GM18499 (cell line): Measurements from ENCODE around the gene CCDC137.

ENCODE experiments used
- ATAC-seq: cut with Tn5 transposase; IDR thresholded peaks from one replicate; pipeline ENCODE4 v1.9.1; 2021; ENCODE audit warnings: moderate number of reproducible peaks; ENCODE audit not compliant: insufficient read depth, unreplicated experiment

The CCDC137 gene

GRCh38 chr17:81697261-81698044 lies 30.9 kb downstream of the CCDC137 start:
- no peak for ATAC-seq

DNA sequence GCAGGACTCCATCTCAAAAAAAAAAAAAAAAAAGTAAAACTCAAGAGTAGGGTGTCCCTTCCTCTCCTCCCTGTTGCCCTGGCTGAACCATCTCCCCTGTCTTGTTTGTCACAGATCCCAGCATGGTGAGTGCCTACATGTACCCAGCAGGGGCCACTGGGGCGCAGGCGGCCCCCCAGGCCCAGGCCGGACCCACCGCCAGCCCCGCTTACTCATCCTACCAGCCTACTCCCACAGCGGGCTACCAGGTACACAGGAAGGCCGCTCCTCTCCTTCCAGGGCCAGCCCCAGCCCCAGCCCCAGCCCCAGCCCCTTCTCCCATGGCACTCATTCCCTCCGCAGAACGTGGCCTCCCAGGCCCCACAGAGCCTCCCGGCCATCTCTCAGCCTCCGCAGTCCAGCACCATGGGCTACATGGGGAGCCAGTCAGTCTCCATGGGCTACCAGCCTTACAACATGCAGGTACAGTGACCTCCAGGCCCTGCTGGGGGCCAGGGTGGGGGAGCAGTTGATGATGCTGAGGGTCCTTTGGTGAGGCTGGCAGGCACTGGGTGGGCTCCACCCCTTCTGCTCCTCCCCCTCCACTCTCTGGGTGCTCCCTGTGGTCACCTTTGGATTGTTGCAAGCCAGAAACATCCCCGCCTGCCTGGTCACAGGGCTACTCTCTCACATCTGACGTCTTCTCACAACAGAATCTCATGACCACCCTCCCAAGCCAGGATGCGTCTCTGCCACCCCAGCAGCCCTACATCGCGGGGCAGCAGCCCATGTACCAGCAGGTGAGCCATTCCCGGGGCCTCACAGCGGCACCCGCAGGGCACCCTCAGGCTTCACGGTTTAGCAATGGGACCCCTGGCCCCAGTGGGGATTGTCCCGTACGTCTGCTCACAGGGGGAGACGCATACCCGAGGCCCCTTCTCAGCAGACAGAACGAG lies 34.1 kb downstream of the CCDC137 start:
- no peak for ATAC-seq

DNA sequence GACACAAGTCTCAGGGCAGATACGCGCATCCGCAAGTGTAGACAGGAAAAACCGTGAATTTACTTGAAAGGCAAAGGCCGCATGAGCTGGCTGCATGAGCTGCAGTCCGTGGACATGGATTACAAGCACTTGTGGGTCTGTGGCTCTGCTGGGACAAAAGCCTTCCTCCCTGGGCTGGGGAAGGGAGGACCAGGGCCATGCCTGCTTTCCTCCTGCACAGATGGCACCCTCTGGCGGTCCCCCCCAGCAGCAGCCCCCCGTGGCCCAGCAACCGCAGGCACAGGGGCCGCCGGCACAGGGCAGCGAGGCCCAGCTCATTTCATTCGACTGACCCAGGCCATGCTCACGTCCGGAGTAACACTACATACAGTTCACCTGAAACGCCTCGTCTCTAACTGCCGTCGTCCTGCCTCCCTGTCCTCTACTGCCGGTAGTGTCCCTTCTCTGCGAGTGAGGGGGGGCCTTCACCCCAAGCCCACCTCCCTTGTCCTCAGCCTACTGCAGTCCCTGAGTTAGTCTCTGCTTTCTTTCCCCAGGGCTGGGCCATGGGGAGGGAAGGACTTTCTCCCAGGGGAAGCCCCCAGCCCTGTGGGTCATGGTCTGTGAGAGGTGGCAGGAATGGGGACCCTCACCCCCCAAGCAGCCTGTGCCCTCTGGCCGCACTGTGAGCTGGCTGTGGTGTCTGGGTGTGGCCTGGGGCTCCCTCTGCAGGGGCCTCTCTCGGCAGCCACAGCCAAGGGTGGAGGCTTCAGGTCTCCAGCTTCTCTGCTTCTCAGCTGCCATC lies 34.9 kb downstream of the CCDC137 start:
- ATAC-seq, result no peak

DNA sequence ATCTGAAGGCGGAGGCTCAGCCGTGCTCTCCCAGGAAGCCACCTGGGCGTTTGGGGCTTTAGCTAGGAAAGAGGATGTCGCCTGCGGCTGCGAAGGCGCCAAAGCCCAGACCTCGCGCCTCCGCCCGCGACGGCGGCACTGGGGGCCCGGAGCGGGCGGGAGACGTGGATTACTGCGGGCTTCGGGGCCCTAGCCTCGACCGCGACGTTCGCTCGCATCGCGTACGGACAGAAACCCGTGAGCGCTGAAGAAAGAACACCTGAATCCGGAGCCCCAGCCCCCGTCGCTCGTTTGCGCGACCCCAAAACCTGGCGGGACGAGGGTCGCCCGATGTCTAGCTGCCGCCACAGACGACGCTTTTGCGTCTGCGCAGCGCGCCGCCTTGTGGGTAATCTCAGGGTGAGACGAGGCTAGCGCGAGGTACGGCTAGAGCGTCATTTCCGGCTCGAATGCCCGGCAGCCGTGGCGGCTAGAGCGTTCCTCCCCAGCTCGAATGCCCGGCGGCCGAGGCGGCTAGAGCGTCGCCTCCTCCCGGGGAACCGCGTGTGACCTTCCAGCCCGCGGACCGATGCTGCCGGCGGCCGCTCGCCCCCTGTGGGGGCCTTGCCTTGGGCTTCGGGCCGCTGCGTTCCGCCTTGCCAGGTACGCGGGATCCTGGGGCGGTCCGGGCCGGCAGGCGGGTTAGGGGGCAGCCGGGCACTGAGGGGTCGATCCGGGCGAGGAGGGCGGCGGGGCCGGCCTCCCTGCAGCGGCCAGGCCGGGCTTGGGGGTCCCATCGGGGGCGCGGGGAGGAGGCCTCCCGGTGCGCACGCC lies 36.6 kb downstream of the CCDC137 start, which contains the start of gene MRPL12:
MRPL12 (plus strand) TSS at position 434 of the 813 bp plus-strand sequence; CDS start at position 569, 135 bp downstream.
- peak; percentile 44 for ATAC-seq

DNA sequence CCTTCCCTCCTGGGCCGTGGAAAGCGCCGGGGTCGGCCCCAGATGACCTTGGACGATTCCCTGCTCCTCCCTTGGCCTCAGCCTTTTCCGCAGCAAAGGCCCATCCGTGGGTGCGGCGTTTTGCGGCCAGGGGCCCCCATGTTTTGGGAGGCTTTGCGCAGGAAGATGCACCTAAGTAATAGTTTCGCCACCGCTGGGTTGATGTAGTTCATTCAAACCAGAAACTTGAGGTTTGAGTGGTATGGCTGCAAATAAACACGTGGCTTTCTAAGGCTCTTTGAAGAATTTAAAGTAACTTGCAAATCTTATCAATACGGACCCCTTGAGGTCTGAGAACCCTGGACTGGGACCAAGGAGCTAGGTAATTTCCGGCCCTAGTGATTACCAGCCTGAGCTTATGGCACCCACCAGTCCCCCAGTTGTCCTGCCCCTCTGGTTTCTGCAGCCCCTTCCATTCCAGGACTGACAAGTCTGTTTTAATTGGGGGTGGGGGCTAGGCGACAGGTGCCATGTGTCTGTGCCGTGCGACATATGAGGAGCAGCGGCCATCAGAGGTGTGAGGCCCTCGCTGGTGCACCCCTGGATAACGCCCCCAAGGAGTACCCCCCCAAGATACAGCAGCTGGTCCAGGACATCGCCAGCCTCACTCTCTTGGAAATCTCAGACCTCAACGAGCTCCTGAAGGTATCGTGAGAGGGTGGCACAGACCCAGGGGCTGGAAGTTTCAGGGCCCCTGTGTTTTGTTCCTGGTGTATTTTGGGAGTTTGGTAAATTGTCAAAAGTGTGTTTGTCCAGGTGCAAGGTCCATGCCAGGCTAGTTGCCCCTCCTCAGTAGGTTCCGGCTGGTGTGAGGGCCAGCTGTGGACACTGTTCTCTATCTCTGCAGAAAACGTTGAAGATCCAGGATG lies 37.5 kb downstream of the CCDC137 start:
- peak; percentile 5 for ATAC-seq

- no peak for ATAC-seq
These were observed 39.1 kb downstream of the CCDC137 start for GRCh38 chr17:81705518-81706231.

DNA sequence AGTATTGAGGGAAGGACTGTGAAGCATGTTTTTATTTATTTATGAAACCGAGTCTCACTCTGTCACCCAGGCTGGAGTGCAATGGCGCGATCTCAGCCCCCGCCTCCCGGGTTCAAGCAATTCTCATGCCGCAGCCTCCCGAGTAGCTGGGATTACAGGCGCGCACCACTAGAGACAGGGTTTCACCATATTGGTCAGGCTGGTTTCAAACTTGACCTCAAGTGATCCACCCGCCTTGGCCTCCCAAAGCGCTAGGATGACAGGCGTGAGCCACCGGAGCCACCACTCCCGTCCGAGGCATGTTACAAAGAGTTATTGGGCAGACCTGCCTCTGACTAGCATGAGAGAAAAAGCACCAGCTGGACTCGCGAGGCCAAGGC lies 39.7 kb downstream of the CCDC137 start:
- ATAC-seq, result no peak

- no peak for ATAC-seq
These were observed 40.5 kb downstream of the CCDC137 start for GRCh38 chr17:81706757-81707624.

DNA sequence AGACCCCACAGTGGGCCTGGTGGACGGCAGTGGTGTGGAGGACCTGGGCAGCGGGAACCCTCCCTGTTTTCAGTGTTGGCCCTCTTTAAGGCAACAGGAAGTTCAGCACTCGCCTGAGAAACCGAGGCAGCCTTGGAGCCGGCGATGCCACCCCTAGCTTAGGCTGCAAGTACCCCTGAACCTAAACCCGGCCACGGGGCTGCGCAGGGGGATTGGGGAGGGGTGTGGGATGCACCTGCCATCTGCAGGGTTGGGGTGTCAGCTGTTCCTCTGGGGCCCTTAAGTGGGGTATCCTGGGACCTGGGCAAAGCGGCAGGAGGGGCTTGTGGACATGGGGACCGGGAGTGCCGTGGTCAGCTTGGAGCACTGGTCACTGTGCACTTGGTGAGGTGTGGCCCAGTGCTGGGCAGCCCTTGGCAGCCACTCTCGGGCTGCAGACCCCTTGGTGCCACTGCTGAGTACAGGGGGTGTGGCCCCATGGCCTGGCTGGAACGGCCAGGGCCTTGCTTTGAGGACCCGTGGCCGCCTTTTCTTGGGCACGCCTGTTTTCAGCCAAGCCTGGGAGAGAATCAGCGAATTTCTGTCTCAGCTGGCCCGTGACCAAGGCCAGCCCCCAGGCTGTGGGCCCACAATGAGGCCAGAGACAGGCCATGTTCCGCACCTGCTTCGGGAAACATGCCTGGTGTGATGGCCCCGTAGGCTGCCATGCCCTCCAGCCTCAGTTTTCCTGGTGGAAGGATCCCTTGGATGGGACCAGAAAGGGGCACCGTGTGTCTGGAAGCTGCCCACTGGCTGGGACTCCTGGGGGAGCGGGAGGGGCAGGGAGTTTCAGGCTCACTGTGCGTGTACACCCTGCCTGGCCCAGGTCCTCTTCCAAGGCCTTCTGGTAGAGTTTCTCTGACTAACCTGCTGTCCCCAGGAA lies 41.4 kb downstream of the CCDC137 start:
- ATAC-seq, result no peak

DNA sequence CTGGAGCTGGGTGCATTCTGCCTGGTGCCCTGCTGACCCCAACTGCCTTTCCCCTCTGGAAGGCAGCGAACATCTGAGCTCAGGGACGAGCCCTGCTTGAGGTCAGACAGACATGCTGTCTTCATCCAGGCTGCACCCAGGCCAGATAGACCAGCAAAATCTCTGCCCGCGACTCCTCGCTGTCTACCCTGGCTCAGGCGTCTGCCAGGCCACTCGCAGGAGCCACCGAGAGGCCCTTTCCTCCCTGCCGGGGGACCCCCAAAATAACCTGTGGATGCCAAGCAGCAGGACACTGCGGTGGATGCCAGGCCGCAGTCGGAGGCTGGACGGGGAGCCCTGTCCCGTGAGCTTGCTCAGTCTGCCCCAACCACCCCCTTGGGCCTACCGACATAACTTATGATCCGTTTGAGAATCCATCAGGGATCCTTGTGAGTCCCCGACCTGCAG lies 42.2 kb downstream of the CCDC137 start:
- no peak for ATAC-seq

GRCh38 chr17:81710514-81711308 lies 44.2 kb downstream of the CCDC137 start:
- ATAC-seq, result no peak

DNA sequence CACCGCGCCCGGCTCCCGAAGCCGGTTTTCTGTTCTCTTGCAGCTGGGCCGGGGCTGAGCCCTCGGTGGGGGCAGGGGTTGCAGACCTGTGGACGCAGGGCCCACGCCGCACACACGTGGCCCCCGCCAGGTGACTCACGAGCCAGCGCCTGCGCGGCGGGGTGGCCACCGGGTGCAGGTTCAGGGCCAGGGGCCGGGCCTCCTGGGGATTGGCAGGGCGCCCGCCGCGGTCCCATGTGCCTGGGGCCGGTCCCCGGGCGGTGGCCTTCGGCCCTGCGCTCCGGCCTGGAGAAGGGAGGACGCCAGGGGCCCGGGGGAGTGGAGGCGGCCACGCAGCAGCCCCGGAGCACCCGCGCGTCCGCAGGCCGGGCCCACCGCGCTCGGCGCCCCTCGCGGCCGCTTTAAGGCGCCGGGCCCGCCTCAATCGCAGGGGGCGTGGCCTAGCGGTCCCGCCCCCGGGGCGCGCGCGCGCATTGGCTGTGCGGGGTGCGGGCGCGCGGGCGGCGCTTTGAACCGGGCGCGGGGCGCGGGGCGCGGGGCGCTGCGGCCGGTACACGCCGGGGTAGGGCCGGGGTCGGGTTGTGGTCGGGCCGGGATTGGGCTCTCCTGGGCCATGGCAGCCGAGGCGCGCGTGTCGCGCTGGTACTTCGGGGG lies 45.4 kb downstream of the CCDC137 start, which contains the start of gene SLC25A10:
SLC25A10 (plus strand) TSS at position 471 of the 654 bp plus-strand sequence; CDS start at position 614, 143 bp downstream.
- no peak for ATAC-seq

DNA sequence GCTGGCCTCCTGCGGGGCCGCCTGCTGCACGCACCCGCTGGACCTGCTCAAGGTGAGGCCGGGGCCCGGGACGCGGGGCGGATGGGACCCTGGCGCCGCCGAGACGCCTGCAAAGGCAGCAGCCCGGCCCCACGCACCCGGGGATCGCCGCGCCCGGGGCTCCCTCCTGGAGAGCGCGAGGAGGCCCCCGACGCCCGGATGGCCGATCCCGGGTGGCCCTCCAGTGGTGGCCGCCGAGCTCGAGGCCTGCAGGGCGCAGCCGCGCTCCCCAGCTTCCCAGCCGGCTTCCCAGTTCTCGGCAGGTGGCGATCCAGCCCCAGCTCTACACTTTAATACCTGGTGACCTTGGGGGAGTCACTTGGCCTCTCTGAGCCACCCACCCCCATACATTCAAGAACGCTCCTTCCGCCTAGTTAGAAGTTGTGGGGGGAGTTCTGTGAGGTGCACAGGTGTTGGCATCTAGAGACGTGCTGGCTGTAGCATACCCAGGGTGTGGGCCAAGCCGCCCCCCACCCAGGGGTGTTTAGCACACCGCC lies 46.0 kb downstream of the CCDC137 start:
- ATAC-seq, result no peak

GRCh38 chr17:81713004-81713555 lies 46.5 kb downstream of the CCDC137 start:
- no peak for ATAC-seq
